PC-3 (cell line): Measurements from ENCODE around the gene MCTP2.

Experiments
- CTCF ChIP-seq: fragments of 300-600 bp; sonication (generic); conservative IDR thresholded peaks from 2 replicates; pipeline ENCODE4 v1.5.1; 2017; ENCODE audit warnings: antibody characterized with exemption, low read depth, mild to moderate bottlenecking, low read length
- EZH2phosphoT487 ChIP-seq: fragments of 300-600 bp; sonication (generic); IDR thresholded peaks from 2 replicates; pipeline ENCODE4 v1.6.1; 2018; ENCODE audit warnings: mild to moderate bottlenecking, antibody characterized with exemption, low read length, borderline replicate concordance

- TF ChIP-seq CTCF (no peak), EZH2phosphoT487 (no peak)
Measured at GRCh38 chr15:94233441-94233840, 2.1 kb downstream of the MCTP2 start.
